Activated CD4-positive, alpha-beta T cell treated with anti-CD3 and anti-CD28 coated beads, Interleukin-2, amount 10 ng/mL, durations not matched to agents 24 days and 14 days (primary cell): ENCODE data around the gene FKBP11. TPM values are rescaled to one million over a fixed set of nuclear protein-coding genes. Genes with fewer than 3 reads are reported as not detected.
"Not testable (repeated sequence)": the region's sequence is repeated elsewhere in the genome, so short reads cannot be mapped to it uniquely, and the experiment has no call there.

Experiments used
- DNase-seq: peaks from one replicate; pipeline ENCODE4 v3.0.0; 2022
- H3K27ac Mint-ChIP-seq: one replicate; pipeline ENCODE4 v1.8.0; 2022; ENCODE audit warnings: mild to moderate bottlenecking, mixed read lengths
- H3K27me3 Mint-ChIP-seq: one replicate; pipeline ENCODE4 v1.8.0; 2022; ENCODE audit warnings: mixed read lengths
- H3K36me3 Mint-ChIP-seq: one replicate; pipeline ENCODE4 v1.8.0; 2022; ENCODE audit warnings: low read depth, mild to moderate bottlenecking, mixed read lengths
- H3K4me1 Mint-ChIP-seq: one replicate; pipeline ENCODE4 v1.8.0; 2021; ENCODE audit warnings: mixed read lengths
- H3K4me3 Mint-ChIP-seq: one replicate; pipeline ENCODE4 v1.8.0; 2022; ENCODE audit warnings: mild to moderate bottlenecking, moderate library complexity, mixed read lengths
- H3K9me3 Mint-ChIP-seq: one replicate; pipeline ENCODE4 v1.8.0; 2021; ENCODE audit warnings: mixed read lengths
- intact Hi-C: fragments of 100-400 bp; cut with micrococcal nuclease; formaldehyde crosslinking; loops from one replicate; pipeline ENCODE4 v1.15.1; 2023
- total RNA-seq: library from RNA; stranded (reverse); gene quantifications from 2 replicates; pipeline ENCODE4 v1.2.3, GENCODE V29; 2022

FKBP11 gene
- total RNA-seq, 1 donor from 2014 or later = 75.3 TPM

GRCh38 chr12:48917857-48918537 lies 7.3 kb downstream of the FKBP11 start:
- peak; percentile 82 for DNase-seq
- Mint-ChIP-seq H3K4me1 (peaks cover 26% of the 10 kb centered on the region), H3K36me3 (peaks cover 24% of the 10 kb centered on the region), H3K27me3 (no peaks in the 10 kb centered on the region), H3K4me3 (peak overlapping the region; percentile 79), H3K27ac (peak overlapping the region; percentile 81), H3K9me3 (no peaks in the 10 kb centered on the region)
- intact Hi-C loops = no loop called here

- intact Hi-C loops = no loop called here
- no peak overlapping the region for H3K4me3 Mint-ChIP-seq
- H3K27me3 Mint-ChIP-seq = peaks cover 1% of the 10 kb centered on the region
- peaks cover 3% of the 10 kb centered on the region for H3K36me3 Mint-ChIP-seq
- H3K27ac Mint-ChIP-seq = no peak overlapping the region
- no peaks in the 10 kb centered on the region for H3K4me1 Mint-ChIP-seq
- no peak for DNase-seq
- no peaks in the 10 kb centered on the region for H3K9me3 Mint-ChIP-seq
Observed at GRCh38 chr12:48910196-48910595, 15.1 kb downstream of the FKBP11 start.

GRCh38 chr12:48909698-48910097 lies 15.6 kb downstream of the FKBP11 start:
- H3K36me3 Mint-ChIP-seq, H3K27ac Mint-ChIP-seq, H3K4me3 Mint-ChIP-seq, H3K9me3 Mint-ChIP-seq, H3K27me3 Mint-ChIP-seq, H3K4me1 Mint-ChIP-seq, intact Hi-C loops, DNase-seq: not testable (repeated sequence)

- Mint-ChIP-seq H3K27me3 (peaks cover 6% of the 10 kb centered on the region), H3K9me3 (no peaks in the 10 kb centered on the region), H3K4me1 (peaks cover 10% of the 10 kb centered on the region), H3K36me3 (no peaks in the 10 kb centered on the region), H3K27ac (no peak overlapping the region), H3K4me3 (no peak overlapping the region)
- intact Hi-C loops = no loop called here
- DNase-seq = no peak
Observed at GRCh38 chr12:48907245-48907644, 18.0 kb downstream of the FKBP11 start.

GRCh38 chr12:48903982-48904411 lies 21.3 kb downstream of the FKBP11 start:
- H3K4me1 Mint-ChIP-seq = peaks cover 12% of the 10 kb centered on the region
- H3K27me3 Mint-ChIP-seq = peaks cover 6% of the 10 kb centered on the region
- peak; percentile 94 for DNase-seq
- H3K9me3 Mint-ChIP-seq = no peaks in the 10 kb centered on the region
- peak overlapping the region; percentile 74 for H3K4me3 Mint-ChIP-seq
- intact Hi-C loops = loop anchor here (2.0 to 5.0 kb wide), 3 partner anchors 21 to 68 kb away; partner anchors contain the start of genes FKBP11 and WNT10B
- peak overlapping the region; percentile 29 for H3K27ac Mint-ChIP-seq
- no peaks in the 10 kb centered on the region for H3K36me3 Mint-ChIP-seq

GRCh38 chr12:48903363-48903981 lies 21.8 kb downstream of the FKBP11 start:
- H3K27ac Mint-ChIP-seq = peak overlapping the region; percentile 65
- H3K27me3 Mint-ChIP-seq = peaks cover 8% of the 10 kb centered on the region
- no peaks in the 10 kb centered on the region for H3K9me3 Mint-ChIP-seq
- peak overlapping the region; percentile 79 for H3K4me3 Mint-ChIP-seq
- intact Hi-C loops = loop anchor here (5.0 kb wide), 1 partner anchor 69 kb away; the partner anchor contains the start of gene WNT10B
- DNase-seq = no peak
- peaks cover 12% of the 10 kb centered on the region for H3K4me1 Mint-ChIP-seq
- H3K36me3 Mint-ChIP-seq = no peaks in the 10 kb centered on the region

GRCh38 chr12:48901278-48901677 lies 24.0 kb downstream of the FKBP11 start:
- no peak overlapping the region for H3K27ac Mint-ChIP-seq
- no peak overlapping the region for H3K4me3 Mint-ChIP-seq
- intact Hi-C loops = loop anchor here (5.0 kb wide), 1 partner anchor 71 kb away; the partner anchor contains the start of gene WNT10B
- no peak for DNase-seq
- H3K9me3 Mint-ChIP-seq = no peaks in the 10 kb centered on the region
- H3K4me1 Mint-ChIP-seq = peaks cover 12% of the 10 kb centered on the region
- no peaks in the 10 kb centered on the region for H3K36me3 Mint-ChIP-seq
- H3K27me3 Mint-ChIP-seq = peaks cover 12% of the 10 kb centered on the region

- no peak overlapping the region for H3K4me3 Mint-ChIP-seq
- intact Hi-C loops = loop anchor here (5.0 kb wide), 1 partner anchor 73 kb away; the partner anchor contains the start of gene WNT10B
Observed at GRCh38 chr12:48899651-48900050, 25.6 kb downstream of the FKBP11 start.

GRCh38 chr12:48894271-48894670 lies 31.0 kb downstream of the FKBP11 start:
- H3K36me3 Mint-ChIP-seq = no peaks in the 10 kb centered on the region
- peaks cover 32% of the 10 kb centered on the region for H3K27me3 Mint-ChIP-seq
- H3K9me3 Mint-ChIP-seq = no peaks in the 10 kb centered on the region
- no peak for DNase-seq
- H3K27ac Mint-ChIP-seq = no peak overlapping the region
- intact Hi-C loops = no loop called here
- H3K4me3 Mint-ChIP-seq = no peak overlapping the region
- peaks cover 7% of the 10 kb centered on the region for H3K4me1 Mint-ChIP-seq

More at GRCh38 chr12:48899651-48900050, 25.6 kb downstream of the FKBP11 start:
- Mint-ChIP-seq H3K27ac (no peak overlapping the region), H3K4me1 (peaks cover 10% of the 10 kb centered on the region), H3K36me3 (no peaks in the 10 kb centered on the region), H3K9me3 (no peaks in the 10 kb centered on the region), H3K27me3 (peaks cover 10% of the 10 kb centered on the region)
- DNase-seq = no peak

- Mint-ChIP-seq H3K4me3 (peak overlapping the region; percentile 62), H3K36me3 (no peaks in the 10 kb centered on the region), H3K9me3 (no peaks in the 10 kb centered on the region), H3K4me1 (peaks cover 7% of the 10 kb centered on the region), H3K27ac (no peak overlapping the region), H3K27me3 (peaks cover 26% of the 10 kb centered on the region)
- peak; percentile 94 for DNase-seq
- intact Hi-C loops = loop anchor here (1.0 kb wide), 1 partner anchor 38 kb away; no protein-coding TSS in a partner anchor
Observed at GRCh38 chr12:48890657-48891418, 34.5 kb downstream of the FKBP11 start.

GRCh38 chr12:48889679-48890078 lies 35.6 kb downstream of the FKBP11 start:
- Mint-ChIP-seq H3K4me3 (no peak overlapping the region), H3K27me3 (peaks cover 27% of the 10 kb centered on the region), H3K9me3 (no peaks in the 10 kb centered on the region), H3K4me1 (peaks cover 7% of the 10 kb centered on the region), H3K27ac (no peak overlapping the region), H3K36me3 (no peaks in the 10 kb centered on the region)
- DNase-seq = no peak
- intact Hi-C loops = loop anchor here (1.0 kb wide), 1 partner anchor 36 kb away; no protein-coding TSS in a partner anchor

GRCh38 chr12:48883305-48884161 lies 41.8 kb downstream of the FKBP11 start:
- no peak overlapping the region for H3K4me3 Mint-ChIP-seq
- no peaks in the 10 kb centered on the region for H3K9me3 Mint-ChIP-seq
- H3K27ac Mint-ChIP-seq = no peak overlapping the region
- H3K4me1 Mint-ChIP-seq = peaks cover 8% of the 10 kb centered on the region
- H3K27me3 Mint-ChIP-seq = peaks cover 38% of the 10 kb centered on the region
- intact Hi-C loops = no loop called here
- no peaks in the 10 kb centered on the region for H3K36me3 Mint-ChIP-seq
- DNase-seq = no peak

GRCh38 chr12:48882972-48883304 lies 42.4 kb downstream of the FKBP11 start:
- intact Hi-C loops = no loop called here
- Mint-ChIP-seq H3K4me3 (no peak overlapping the region), H3K27me3 (peaks cover 38% of the 10 kb centered on the region), H3K9me3 (no peaks in the 10 kb centered on the region), H3K4me1 (peaks cover 8% of the 10 kb centered on the region), H3K27ac (no peak overlapping the region), H3K36me3 (no peaks in the 10 kb centered on the region)
- no peak for DNase-seq
